H9 (cell line): ENCODE measurements around the gene PIEZO2. TPM values are rescaled to one million over a fixed set of nuclear protein-coding genes. Genes with fewer than 3 reads are reported as not detected.

Experiments used
- DNase-seq: peaks from one replicate; pipeline ENCODE4 v3.0.0-alpha.2; 2017
- H2AFZ ChIP-seq: one replicate; pipeline ENCODE4 v1.6.1; 2013; ENCODE audit warnings: mild to moderate bottlenecking, low read length, control low read depth, moderate library complexity
- H2AK5ac ChIP-seq: 2 replicates; pipeline ENCODE4 v1.6.1; 2013; ENCODE audit warnings: low read length, control low read depth, mixed read lengths; ENCODE audit not compliant: insufficient read length
- H2BK120ac ChIP-seq: one replicate; pipeline ENCODE4 v1.6.1; 2013; ENCODE audit warnings: low read depth, mild to moderate bottlenecking, low read length, control low read depth, inconsistent platforms; ENCODE audit not compliant: poor library complexity, severe bottlenecking
- H2BK12ac ChIP-seq: 2 replicates; pipeline ENCODE4 v1.6.1; 2013; ENCODE audit warnings: low read length, control low read depth, mixed read lengths, low read depth; ENCODE audit not compliant: insufficient read length
- H2BK15ac ChIP-seq: 2 replicates; pipeline ENCODE4 v1.6.1; 2013; ENCODE audit warnings: low read depth, low read length, control low read depth
- H2BK20ac ChIP-seq: one replicate; pipeline ENCODE4 v1.6.1; 2013; ENCODE audit warnings: low read depth, mild to moderate bottlenecking, low read length, control low read depth, inconsistent platforms; ENCODE audit not compliant: poor library complexity, severe bottlenecking
- H2BK5ac ChIP-seq: 2 replicates; pipeline ENCODE4 v1.6.1; 2013; ENCODE audit warnings: low read length, control low read depth, mixed read lengths; ENCODE audit not compliant: insufficient read length
- H3K14ac ChIP-seq: 2 replicates; pipeline ENCODE4 v1.6.1; 2013; ENCODE audit warnings: low read length, control low read depth; ENCODE audit not compliant: insufficient read depth
- H3K18ac ChIP-seq: 2 replicates; pipeline ENCODE4 v1.6.1; 2013; ENCODE audit warnings: low read depth, mild to moderate bottlenecking, mixed read lengths, low read length, control low read depth; ENCODE audit not compliant: insufficient read length
- H3K23ac ChIP-seq: 2 replicates; pipeline ENCODE4 v1.6.1; 2013; ENCODE audit warnings: low read length, control low read depth, mixed read lengths, low read depth; ENCODE audit not compliant: insufficient read length
- H3K23me2 ChIP-seq: 2 replicates; pipeline ENCODE4 v1.6.1; 2013; ENCODE audit warnings: low read depth, mild to moderate bottlenecking, mixed read lengths, low read length, control low read depth; ENCODE audit not compliant: insufficient read length, poor library complexity, severe bottlenecking
- H3K27ac ChIP-seq: 2 replicates; pipeline ENCODE4 v1.5.1; 2013; ENCODE audit warnings: low read length, control low read depth, mixed read lengths, low read depth; ENCODE audit not compliant: insufficient read length
- H3K27me3 ChIP-seq: 2 replicates; pipeline ENCODE4 v1.6.1; 2013; ENCODE audit warnings: low read length, control low read depth, inconsistent platforms; ENCODE audit not compliant: insufficient read depth
- H3K4ac ChIP-seq: 2 replicates; pipeline ENCODE4 v1.6.1; 2013; ENCODE audit warnings: low read depth, mild to moderate bottlenecking, control low read depth, inconsistent platforms, low read length, moderate library complexity
- H3K4me1 ChIP-seq: 2 replicates; pipeline ENCODE4 v1.6.1; 2013; ENCODE audit warnings: low read length, control low read depth, inconsistent platforms; ENCODE audit not compliant: insufficient read depth
- H3K4me2 ChIP-seq: 2 replicates; pipeline ENCODE4 v1.6.1; 2013; ENCODE audit warnings: low read length, control low read depth, mixed read lengths; ENCODE audit not compliant: insufficient read length, insufficient read depth
- H3K56ac ChIP-seq: 2 replicates; pipeline ENCODE4 v1.6.1; 2013; ENCODE audit warnings: low read depth, mild to moderate bottlenecking, mixed read lengths, low read length, control low read depth; ENCODE audit not compliant: insufficient read length
- H3K79me1 ChIP-seq: 2 replicates; pipeline ENCODE4 v1.6.1; 2013; ENCODE audit warnings: low read depth, mild to moderate bottlenecking, moderate library complexity, low read length, control low read depth, inconsistent platforms; ENCODE audit not compliant: insufficient read depth, poor library complexity, severe bottlenecking
- H3K79me2 ChIP-seq: 2 replicates; pipeline ENCODE4 v1.6.1; 2013; ENCODE audit warnings: low read length, control low read depth, inconsistent platforms; ENCODE audit not compliant: insufficient read depth
- H3K9ac ChIP-seq: 2 replicates; pipeline ENCODE4 v1.6.1; 2013; ENCODE audit warnings: low read length, control low read depth, mixed read lengths; ENCODE audit not compliant: insufficient read length; ENCODE audit errors: extremely low read depth
- H3K9me3 ChIP-seq: one replicate; pipeline ENCODE4 v1.6.1; 2013; ENCODE audit warnings: low read depth, low read length, inconsistent platforms; ENCODE audit not compliant: control insufficient read depth
- H3T11ph ChIP-seq: one replicate; pipeline ENCODE4 v1.6.1; 2013; ENCODE audit warnings: mild to moderate bottlenecking, low read length, control low read depth, inconsistent platforms
- H4K20me1 ChIP-seq: one replicate; pipeline ENCODE4 v1.6.1; 2013; ENCODE audit not compliant: control insufficient read depth, insufficient read length, insufficient read depth
- H4K5ac ChIP-seq: 2 replicates; pipeline ENCODE4 v1.6.1; 2013; ENCODE audit warnings: low read depth, mild to moderate bottlenecking, mixed read lengths, low read length, control low read depth; ENCODE audit not compliant: insufficient read length
- H4K8ac ChIP-seq: replicated peaks from 2 replicates; pipeline ENCODE4 v1.6.1; 2013; ENCODE audit warnings: low read length, control low read depth, mixed read lengths, low read depth; ENCODE audit not compliant: insufficient read length
- H4K91ac ChIP-seq: 2 replicates; pipeline ENCODE4 v1.6.1; 2013; ENCODE audit warnings: low read depth, mild to moderate bottlenecking, moderate library complexity, mixed read lengths, low read length, control low read depth; ENCODE audit not compliant: insufficient read length
- H3K27ac Mint-ChIP-seq, 3 experiments: 2 replicates in 2 of 3; 3 replicates in 1 of 3; pipeline ENCODE4 v1.8.0; 2020 to 2021; ENCODE audit warnings: mixed read lengths in 3 of 3, mild to moderate bottlenecking in 1 of 3, moderate library complexity in 1 of 3
- H3K27me3 Mint-ChIP-seq: 2 replicates; pipeline ENCODE4 v1.8.0; 2021; ENCODE audit warnings: low read depth, mild to moderate bottlenecking, moderate library complexity, mixed read lengths
- H3K36me3 Mint-ChIP-seq, 3 experiments: 2 replicates in 2 of 3; 3 replicates in 1 of 3; pipeline ENCODE4 v1.8.0; 2020 to 2021; ENCODE audit warnings: low read depth in 3 of 3, mixed read lengths in 3 of 3; ENCODE audit not compliant: insufficient read depth in 1 of 3
- H3K4me1 Mint-ChIP-seq, 2 experiments: 2 replicates each; pipeline ENCODE4 v1.8.0; 2020; ENCODE audit warnings: mixed read lengths in 2 of 2
- H3K4me3 Mint-ChIP-seq, 2 experiments: 2 replicates in 1 of 2; 3 replicates in 1 of 2; pipeline ENCODE4 v1.8.0; 2020 to 2021; ENCODE audit warnings: mild to moderate bottlenecking in 2 of 2, mixed read lengths in 2 of 2, moderate library complexity in 1 of 2
- H3K9me3 Mint-ChIP-seq, 2 experiments: 2 replicates in 1 of 2; 3 replicates in 1 of 2; pipeline ENCODE4 v1.8.0; 2020; ENCODE audit warnings: mild to moderate bottlenecking in 2 of 2, mixed read lengths in 2 of 2, moderate library complexity in 1 of 2
- CTCF ChIP-seq: fragments of 200-600 bp; sonication (generic); conservative IDR thresholded peaks from 3 replicates; pipeline ENCODE4 v1.8.0; 2021; ENCODE audit warnings: antibody characterized with exemption, mild to moderate bottlenecking
- WGBS: extraction: QIAGEN DNeasy Blood & Tissue Kit; methylation state at CpG from one replicate; pipeline ENCODE4 v1.1.7; 2013; ENCODE audit warnings: missing lambda C conversion rate, low lambda C conversion rate, mixed read lengths; ENCODE audit not compliant: insufficient read length; ENCODE audit errors: extremely low coverage; 5-methylcytosine and 5-hydroxymethylcytosine counted together
- total RNA-seq: library from RNA; stranded (reverse); gene quantifications from 2 replicates; pipeline ENCODE4 v1.2.1, GENCODE V29; 2021

Gene PIEZO2
- total RNA-seq, 1 experiment from 2014 or later, result 3.9 TPM

GRCh38 chr18:11113046-11113548 is 36.3 kb downstream of the PIEZO2 start:
- Histone ChIP-seq H3K79me1 (no peaks in the 10 kb centered on the region), H2BK15ac (no peak overlapping the region), H3K23ac (no peak overlapping the region), H2BK5ac (no peak overlapping the region), H4K8ac (no peak overlapping the region), H4K91ac (no peak overlapping the region), H3K4me2 (no peak overlapping the region), H3K23me2 (no peaks in the 10 kb centered on the region), H2BK120ac (no peak overlapping the region), H3K4ac (no peak overlapping the region), H3K18ac (no peak overlapping the region), H4K5ac (no peak overlapping the region), H4K20me1 (no peaks in the 10 kb centered on the region), H2BK20ac (no peak overlapping the region), H2AFZ (no peak overlapping the region), H3K14ac (no peak overlapping the region), H2AK5ac (no peak overlapping the region), H2BK12ac (no peak overlapping the region), H3K79me2 (no peaks in the 10 kb centered on the region), H3K9me3 (no peaks in the 10 kb centered on the region), H3K27me3 (no peaks in the 10 kb centered on the region), H3K9ac (no peak overlapping the region), H3K56ac (no peak overlapping the region), H3T11ph (no peak overlapping the region), H3K27ac (no peak overlapping the region), H3K4me1 (no peaks in the 10 kb centered on the region)
- Mint-ChIP-seq H3K4me3 (no peak overlapping the region), H3K4me1 (peaks cover 6 to 7% of the 10 kb centered on the region in 2 experiments), H3K27ac (no peak overlapping the region; a peak in 1 of 7 replicates), H3K36me3 (peaks cover 0 to 3% (median 0%) of the 10 kb centered on the region in 3 experiments; a peak in 2 of 7 replicates), H3K27me3 (no peaks in the 10 kb centered on the region), H3K9me3 (no peaks in the 10 kb centered on the region)
- no peak for DNase-seq
- no CpG with 5 or more reads among the region's 4 CpGs for WGBS
- TF ChIP-seq CTCF, result no peak
